Measurements from ENCODE around the gene QKI.

Gene QKI

GRCh38 chr6:163384510-163384909 lies 30.0 kb upstream of the QKI start:
- TF ChIP-seq REST (IDR thresholded peaks at IDR 0.05; ENCODE audit: low read depth) (no peak), EP300 (IDR thresholded peaks at IDR 0.05; ENCODE audit: borderline replicate concordance) (no peak), TAF1 (IDR thresholded peaks at IDR 0.05; ENCODE audit: low read depth) (no peak), ZBTB7A (IDR thresholded peaks at IDR 0.05; ENCODE audit: low read depth) (no peak), RAD21 (IDR thresholded peaks at IDR 0.05; ENCODE audit: low read depth) (no peak), CREB1 (IDR thresholded peaks at IDR 0.05; ENCODE audit: low read depth) (no peak), EGR1 (IDR thresholded peaks at IDR 0.05) (no peak), CEBPB (IDR thresholded peaks at IDR 0.05) (no peak), TEAD4 (IDR thresholded peaks at IDR 0.05) (no peak), MAX (IDR thresholded peaks at IDR 0.05) (no peak), FOXM1 (IDR thresholded peaks at IDR 0.05; ENCODE audit: borderline replicate concordance, low read depth) (no peak), USF1 (IDR thresholded peaks at IDR 0.05) (no peak), TCF12 (IDR thresholded peaks at IDR 0.05; ENCODE audit: low read depth) (no peak)

GRCh38 chr6:163386329-163386908 lies 28.1 kb upstream of the QKI start:
- TF ChIP-seq YY1 (IDR thresholded peaks at IDR 0.05; ENCODE audit: low read depth): no peak
- no peak for TF ChIP-seq TAF1 (IDR thresholded peaks at IDR 0.05; ENCODE audit: low read depth)

GRCh38 chr6:163387317-163387716 lies 27.2 kb upstream of the QKI start:
- TF ChIP-seq MAX (IDR thresholded peaks at IDR 0.05) (no peak), CEBPB (IDR thresholded peaks at IDR 0.05) (no peak), ZBTB7A (IDR thresholded peaks at IDR 0.05; ENCODE audit: low read depth) (no peak), EGR1 (IDR thresholded peaks at IDR 0.05) (no peak), USF1 (IDR thresholded peaks at IDR 0.05) (no peak), TAF1 (IDR thresholded peaks at IDR 0.05; ENCODE audit: low read depth) (no peak), NFIC (IDR thresholded peaks at IDR 0.05) (no peak), CREB1 (IDR thresholded peaks at IDR 0.05; ENCODE audit: low read depth) (no peak), RAD21 (IDR thresholded peaks at IDR 0.05; ENCODE audit: low read depth) (no peak), EP300 (IDR thresholded peaks at IDR 0.05; ENCODE audit: borderline replicate concordance) (no peak), REST (IDR thresholded peaks at IDR 0.05; ENCODE audit: low read depth) (no peak), TEAD4 (IDR thresholded peaks at IDR 0.05) (no peak)

GRCh38 chr6:163389354-163389753 lies 25.2 kb upstream of the QKI start:
- TF ChIP-seq FOXM1 (IDR thresholded peaks at IDR 0.05; ENCODE audit: borderline replicate concordance, low read depth): no peak
- no peak for TF ChIP-seq TCF12 (IDR thresholded peaks at IDR 0.05; ENCODE audit: low read depth)
- TF ChIP-seq USF1 (IDR thresholded peaks at IDR 0.05): no peak
- TF ChIP-seq REST (IDR thresholded peaks at IDR 0.05; ENCODE audit: low read depth): no peak
- TF ChIP-seq RAD21 (IDR thresholded peaks at IDR 0.05; ENCODE audit: low read depth): no peak
- no peak for TF ChIP-seq EP300 (IDR thresholded peaks at IDR 0.05; ENCODE audit: borderline replicate concordance)
- no peak for TF ChIP-seq YY1 (IDR thresholded peaks at IDR 0.05; ENCODE audit: low read depth)
- TF ChIP-seq TAF1 (IDR thresholded peaks at IDR 0.05; ENCODE audit: low read depth): no peak
- TF ChIP-seq TEAD4 (IDR thresholded peaks at IDR 0.05): no peak
- TF ChIP-seq ZBTB7A (IDR thresholded peaks at IDR 0.05; ENCODE audit: low read depth): no peak
- TF ChIP-seq NFIC (IDR thresholded peaks at IDR 0.05): no peak
- no peak for TF ChIP-seq CREB1 (IDR thresholded peaks at IDR 0.05; ENCODE audit: low read depth)
- no peak for TF ChIP-seq CEBPB (IDR thresholded peaks at IDR 0.05)
- no peak for TF ChIP-seq EGR1 (IDR thresholded peaks at IDR 0.05)
- no peak for TF ChIP-seq MAX (IDR thresholded peaks at IDR 0.05)
